GM19452 (cell line): ENCODE measurements around the gene CHRM2.

Experiments used
- ATAC-seq: cut with Tn5 transposase; IDR thresholded peaks from one replicate; pipeline ENCODE4 v1.9.1; 2021; ENCODE audit not compliant: unreplicated experiment

Gene CHRM2

GRCh38 chr7:137018468-137018867 is 150.0 kb downstream of the CHRM2 start:
- ATAC-seq, result no peak

- ATAC-seq, result no peak
These were observed 151.9 kb downstream of the CHRM2 start for GRCh38 chr7:137020351-137020750.

- ATAC-seq, result no peak
These were observed 157.2 kb downstream of the CHRM2 start for GRCh38 chr7:137025469-137026175.

- no peak for ATAC-seq
These were observed 157.7 kb downstream of the CHRM2 start for GRCh38 chr7:137026176-137026500.

- ATAC-seq, result no peak
These were observed 164.0 kb downstream of the CHRM2 start for GRCh38 chr7:137032436-137032835.

GRCh38 chr7:137036768-137037167 is 168.3 kb downstream of the CHRM2 start:
- ATAC-seq, result no peak

GRCh38 chr7:137038706-137039105 is 170.3 kb downstream of the CHRM2 start:
- ATAC-seq, result no peak

- ATAC-seq, result no peak
These were observed 172.3 kb downstream of the CHRM2 start for GRCh38 chr7:137040745-137041144.

GRCh38 chr7:137045573-137045972 is 177.1 kb downstream of the CHRM2 start:
- no peak for ATAC-seq

GRCh38 chr7:137069249-137069963 is 201.0 kb downstream of the CHRM2 start:
- no peak for ATAC-seq
